Vein endothelial cell (primary cell): Measurements from ENCODE around the gene IFNGR1. TPM values are rescaled to one million over a fixed set of nuclear protein-coding genes. Genes with fewer than 3 reads are reported as not detected.

Experiments used
- total RNA-seq: library from RNA; depleted of rRNA; stranded (reverse); fragments of >200 nt; gene quantifications from 2 replicates; pipeline ENCODE4 v1.2.3, GENCODE V29; 2012

IFNGR1 gene
- 66.3 and 73.2 TPM in 2 replicates for total RNA-seq

DNA sequence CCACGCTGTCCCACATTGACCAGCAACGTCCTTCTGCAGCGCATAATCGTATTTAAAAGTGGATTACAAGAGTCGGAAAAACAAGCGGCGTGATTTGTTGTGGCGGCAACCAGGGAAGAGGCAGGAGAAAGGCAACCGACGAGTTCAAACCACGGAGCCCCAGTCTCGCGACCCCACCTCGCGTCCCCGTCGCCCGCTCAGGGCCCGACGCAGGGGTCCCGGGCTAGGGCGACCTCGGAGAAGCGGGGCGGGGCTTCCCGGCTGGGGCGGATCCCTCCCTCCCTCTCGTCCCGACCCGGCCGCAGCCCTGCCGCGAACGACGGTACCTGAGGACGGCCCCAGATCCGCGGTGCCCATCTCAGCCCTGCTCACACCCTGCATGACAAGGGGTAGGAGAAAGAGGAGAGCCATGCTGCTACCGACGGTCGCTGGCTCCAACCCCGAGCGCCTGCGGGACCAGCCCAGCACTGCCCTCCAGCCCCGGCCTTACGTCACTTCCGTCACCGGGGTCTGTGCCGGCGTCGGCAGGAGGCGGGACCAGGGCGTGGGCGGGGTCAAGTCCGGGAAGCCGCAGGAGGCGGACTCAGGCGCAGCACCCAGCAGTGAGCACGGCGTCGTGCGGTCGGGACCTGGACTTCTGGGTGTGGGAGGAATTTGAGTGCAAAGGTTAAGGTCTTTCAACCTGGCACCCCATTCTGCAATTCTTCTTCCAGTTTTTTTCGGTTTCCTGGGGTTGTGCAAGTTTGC, at the start of gene IFNGR1:
IFNGR1 (minus strand) TSS at position 469 of the 747 bp plus-strand sequence; CDS start at position 411, 58 bp downstream.

GRCh38 chr6:137173501-137173900, 45.7 kb downstream of the IFNGR1 start, which contains the start of gene IL22RA2:
TSS of gene IL22RA2 (minus strand) at chr6:137173644. CDS start at chr6:137161749, 11,895 bp downstream.

Other genes starting within 250 kb of the IFNGR1 start
- 0.19 and 0.33 TPM in 2 replicates for gene IL20RA, start 174.4 kb downstream of the IFNGR1 start, total RNA-seq
- not detected in 2 replicates for gene IL22RA2, start 45.7 kb downstream of the IFNGR1 start, total RNA-seq